ENCODE data around the gene GPAM. TPM values are rescaled to one million over a fixed set of nuclear protein-coding genes. Genes with fewer than 3 reads are reported as not detected.

The GPAM gene
- total and polyA plus RNA-seq, 9 of the 15 experiments (the other 6 are each of a cell fraction or from before 2014, with no cell fraction given) = 3.5 to 7.5 (median 5.5) TPM

- in situ Hi-C loops (cut with MboI) (no loop called here), intact Hi-C loops (cut with micrococcal nuclease) (no loop called here)
- H3K27me3 ChIP-seq (ENCODE audit: control insufficient read depth in 2 of 2, insufficient read depth in 2 of 2, low read length in 2 of 2) = peaks cover 0 to 2% of the 10 kb centered on the region in 2 experiments; a peak in 1 of 5 replicates
- no peak for TF ChIP-seq FOXJ2 (tag; IDR thresholded peaks at IDR 0.05)
- no peak for TF ChIP-seq ZNF444 (CRISPR knock-in tag; IDR thresholded peaks at IDR 0.05)
- no peak for TF ChIP-seq ELF1 (tag; IDR thresholded peaks at IDR 0.05)
- no peak for TF ChIP-seq IFI16 (CRISPR knock-in tag; IDR thresholded peaks at IDR 0.05)
- TF ChIP-seq RHOXF2B (CRISPR knock-in tag; conservative IDR thresholded peaks at IDR 0.05) = no peak
- no peak for TF ChIP-seq GABPB2 (CRISPR knock-in tag; conservative IDR thresholded peaks at IDR 0.05)
- TF ChIP-seq ZNF239 (CRISPR knock-in tag; IDR thresholded peaks at IDR 0.05) = no peak
- TF ChIP-seq PRMT5 (CRISPR knock-in tag; IDR thresholded peaks at IDR 0.05) = no peak
- TF ChIP-seq LARP7 (IDR thresholded peaks at IDR 0.05) = no peak
- TF ChIP-seq SP1 (CRISPR knock-in tag; IDR thresholded peaks at IDR 0.05) = no peak
- TF ChIP-seq SRSF7 (optimal IDR thresholded peaks at IDR 0.05; ENCODE audit: low read depth, low read length) = no peak
- no peak for TF ChIP-seq NFE2 (IDR thresholded peaks at IDR 0.05; ENCODE audit: low read depth)
- TF ChIP-seq SREBF2 (CRISPR knock-in tag; IDR thresholded peaks at IDR 0.05) = no peak
- no peak for TF ChIP-seq ILK (tag; IDR thresholded peaks at IDR 0.05; ENCODE audit: borderline replicate concordance, low read depth)
- TF ChIP-seq ARID1B (IDR thresholded peaks at IDR 0.05) = no peak
- no peaks in the 10 kb centered on the region for H3K79me2 ChIP-seq (ENCODE audit: control insufficient read depth, insufficient read depth, low read length)
- H3K4me1 ChIP-seq (replicated peaks in 1 of 2; ENCODE audit: control insufficient read depth in 2 of 2, insufficient read depth in 2 of 2, low read length in 2 of 2) = no peaks in the 10 kb centered on the region
- no peak overlapping the region for H3K9ac ChIP-seq (ENCODE audit: insufficient read depth in 1 of 2, low read depth in 2 of 2, low read length in 2 of 2)
- ATAC-seq (no peak), DNase-seq (ENCODE audit: extremely low read depth in 1 of 4, low spot score in 3 of 4) (no peak), FAIRE-seq (no peak)
- ChIA-PET CTCF (ENCODE audit: low intra/inter-chr PET ratio) (no interaction called here), POLR2A (no interaction called here)
- H3K36me3 ChIP-seq (ENCODE audit: control insufficient read depth, insufficient read depth, low read length) = peaks cover 18% of the 10 kb centered on the region; the same call in 1 of the 3 replicates
- H3K27ac ChIP-seq (ENCODE audit: extremely low read depth, low read depth, low read length) = no peak overlapping the region
- no peak overlapping the region for H3K4me2 ChIP-seq (ENCODE audit: insufficient read depth, low read length)
- no peaks in the 10 kb centered on the region for H3K9me1 ChIP-seq (ENCODE audit: control insufficient read depth, insufficient read depth, low read length)
- BruUV-seq (replicated peaks) = no TSS peak
- 40% methylated on average over 1 of the region's 4 CpGs for WGBS (ENCODE audit: insufficient coverage, low coverage, missing lambda C conversion rate)
- no peak overlapping the region for H2AFZ ChIP-seq (ENCODE audit: low read depth, low read length)
- no peak overlapping the region for H3K4me3 ChIP-seq
- no peaks in the 10 kb centered on the region for H3K9me3 ChIP-seq (replicated peaks; ENCODE audit: control insufficient read depth, insufficient read depth, low read depth, low read length)
- no peaks in the 10 kb centered on the region for H4K20me1 ChIP-seq (replicated peaks; ENCODE audit: control insufficient read depth, insufficient read depth, low read length)
Measured at GRCh38 chr10:112151524-112152039, 32.0 kb downstream of the GPAM start.

All from K562 (cell line).